IMR-90 (cell line): ENCODE measurements around the gene DOCK4. TPM values are rescaled to one million over a fixed set of nuclear protein-coding genes. Genes with fewer than 3 reads are reported as not detected.

Experiments used
- ATAC-seq: fragments of 200-7000 bp; cut with Tn5 transposase; 2 replicates; pipeline ENCODE4 v1.9.1; 2020; ENCODE audit warnings: low read depth, mild to moderate bottlenecking, moderate library complexity
- BruUV-seq: library from RNA; stranded (reverse); fragments of 400-500 nt; replicated peaks from 2 replicates; lab custom pipeline; 2021; lab: Mats Ljungman, UMichigan
- CTCF ChIA-PET: fragments of 300-600 bp; formaldehyde crosslinking; extraction: SDS; loops from one replicate; lab custom pipeline; 2021; ENCODE audit warnings: antibody characterized with exemption; lab: Yijun Ruan, JAX
- POLR2A ChIA-PET: fragments of 300-600 bp; sonication (Branson Sonifier 250); formaldehyde crosslinking; loops from one replicate; lab custom pipeline; 2022; ENCODE audit warnings: antibody characterized with exemption; ENCODE audit not compliant: unreplicated experiment; lab: Charles Lee
- DNase-seq: peaks from one replicate; pipeline ENCODE4 v3.0.0; 2013
- H2AFZ ChIP-seq: replicated peaks from 2 replicates; pipeline ENCODE3; 2013; ENCODE audit warnings: low read length, mild to moderate bottlenecking; ENCODE audit not compliant: poor library complexity
- H2AK5ac ChIP-seq: 2 replicates; pipeline ENCODE4 v1.6.1; 2013; ENCODE audit warnings: low read depth, low read length, inconsistent platforms
- H2AK9ac ChIP-seq: replicated peaks from 2 replicates; pipeline ENCODE3; 2013; ENCODE audit warnings: mild to moderate bottlenecking, low read depth, low read length, moderate library complexity; ENCODE audit not compliant: poor library complexity
- H2BK120ac ChIP-seq: 2 replicates; pipeline ENCODE4 v1.6.1; 2013; ENCODE audit warnings: low read depth, low read length, inconsistent platforms
- H2BK15ac ChIP-seq: 3 replicates; pipeline ENCODE4 v1.6.1; 2013; ENCODE audit warnings: low read depth, low read length, inconsistent platforms
- H2BK20ac ChIP-seq: 2 replicates; pipeline ENCODE4 v1.6.1; 2013; ENCODE audit warnings: low read depth, mild to moderate bottlenecking, inconsistent platforms, low read length, moderate library complexity
- H2BK5ac ChIP-seq: 2 replicates; pipeline ENCODE4 v1.6.1; 2013; ENCODE audit warnings: mild to moderate bottlenecking, low read depth, low read length, inconsistent platforms; ENCODE audit not compliant: poor library complexity, severe bottlenecking
- H3K14ac ChIP-seq: replicated peaks from 2 replicates; pipeline ENCODE4 v1.6.1; 2013; ENCODE audit warnings: low read depth, low read length, inconsistent platforms
- H3K18ac ChIP-seq: 2 replicates; pipeline ENCODE4 v1.6.1; 2013; ENCODE audit warnings: low read depth, low read length, control low read depth
- H3K23ac ChIP-seq: 2 replicates; pipeline ENCODE4 v1.6.1; 2013; ENCODE audit warnings: low read depth, low read length, inconsistent platforms
- H3K27ac ChIP-seq: 2 replicates; pipeline ENCODE4 v1.5.1; 2013; ENCODE audit warnings: mild to moderate bottlenecking, control low read depth, low read length; ENCODE audit not compliant: insufficient read depth
- H3K27me3 ChIP-seq: 2 replicates; pipeline ENCODE4 v1.6.1; 2013; ENCODE audit warnings: low read length; ENCODE audit not compliant: control insufficient read depth, insufficient read depth
- H3K36me3 ChIP-seq: 2 replicates; pipeline ENCODE4 v1.6.1; 2013; ENCODE audit warnings: low read length, mixed read lengths; ENCODE audit not compliant: control insufficient read depth, insufficient read depth
- H3K4ac ChIP-seq: 2 replicates; pipeline ENCODE4 v1.6.1; 2013; ENCODE audit warnings: low read depth, low read length, inconsistent platforms
- H3K4me1 ChIP-seq: 2 replicates; pipeline ENCODE4 v1.6.1; 2013; ENCODE audit warnings: low read length, mixed read lengths; ENCODE audit not compliant: control insufficient read depth, insufficient read depth
- H3K4me2 ChIP-seq: 2 replicates; pipeline ENCODE4 v1.6.1; 2013; ENCODE audit warnings: low read depth, mild to moderate bottlenecking, control low read depth, low read length, moderate library complexity
- H3K4me3 ChIP-seq: 2 replicates; pipeline ENCODE4 v1.5.1; 2013; ENCODE audit warnings: low read depth, mild to moderate bottlenecking, control low read depth, low read length, moderate library complexity; ENCODE audit not compliant: insufficient read depth
- H3K56ac ChIP-seq: 2 replicates; pipeline ENCODE4 v1.6.1; 2013; ENCODE audit warnings: low read length, inconsistent platforms; ENCODE audit not compliant: insufficient read depth; ENCODE audit errors: extremely low read depth
- H3K79me1 ChIP-seq, 2 experiments: 2 replicates each; pipeline ENCODE4 v1.6.1; 2013; ENCODE audit warnings: low read length in 2 of 2, inconsistent platforms in 1 of 2, low read depth in 1 of 2
- H3K9ac ChIP-seq: 2 replicates; pipeline ENCODE4 v1.6.1; 2013; ENCODE audit warnings: low read depth, low read length, control low read depth
- H3K9me1 ChIP-seq: 2 replicates; pipeline ENCODE4 v1.6.1; 2013; ENCODE audit warnings: low read length, inconsistent platforms; ENCODE audit not compliant: insufficient read depth
- H3K9me3 ChIP-seq: 2 replicates; pipeline ENCODE4 v1.6.1; 2013; ENCODE audit warnings: low read length; ENCODE audit not compliant: control insufficient read depth, insufficient read depth
- H4K20me1 ChIP-seq: 2 replicates; pipeline ENCODE4 v1.6.1; 2013; ENCODE audit warnings: low read length, inconsistent platforms; ENCODE audit not compliant: insufficient read depth
- H4K5ac ChIP-seq: 2 replicates; pipeline ENCODE4 v1.6.1; 2013; ENCODE audit warnings: mild to moderate bottlenecking, low read depth, low read length, control low read depth
- H4K8ac ChIP-seq, 2 experiments: 2 replicates each; pipeline ENCODE4 v1.6.1; 2013; ENCODE audit warnings: low read depth in 2 of 2, low read length in 2 of 2, control low read depth in 1 of 2, inconsistent platforms in 1 of 2
- H4K91ac ChIP-seq: 2 replicates; pipeline ENCODE4 v1.6.1; 2013; ENCODE audit warnings: low read depth, low read length, inconsistent platforms; ENCODE audit not compliant: insufficient read depth
- BHLHE40 ChIP-seq: fragments of 150-350 bp; IDR thresholded peaks from 2 replicates; pipeline ENCODE4 v1.6.1; 2016; ENCODE audit warnings: mild to moderate bottlenecking, low read depth, low read length
- CEBPB ChIP-seq: IDR thresholded peaks from 2 replicates; pipeline ENCODE4 v1.6.1; 2012; ENCODE audit warnings: low read depth, low read length, improper control_type of control experiment
- CHD1 ChIP-seq: IDR thresholded peaks from 2 replicates; pipeline ENCODE4 v1.6.1; 2012; ENCODE audit warnings: low read depth, low read length, improper control_type of control experiment
- MAFK ChIP-seq: IDR thresholded peaks from 2 replicates; pipeline ENCODE4 v1.6.1; 2012; ENCODE audit warnings: low read depth, low read length, improper control_type of control experiment
- MXI1 ChIP-seq: IDR thresholded peaks from 2 replicates; pipeline ENCODE4 v1.6.1; 2012; ENCODE audit warnings: low read depth, mild to moderate bottlenecking, low read length, moderate library complexity, borderline replicate concordance
- POLR2A ChIP-seq: IDR thresholded peaks from 2 replicates; pipeline ENCODE4 v1.6.1; 2012; ENCODE audit warnings: mild to moderate bottlenecking, low read depth, low read length
- RAD21 ChIP-seq: IDR thresholded peaks from 2 replicates; pipeline ENCODE4 v1.6.1; 2012; ENCODE audit warnings: low read length, improper control_type of control experiment
- RCOR1 ChIP-seq: IDR thresholded peaks from 2 replicates; pipeline ENCODE4 v1.6.1; 2012; ENCODE audit warnings: mild to moderate bottlenecking, low read length, improper control_type of control experiment; ENCODE audit not compliant: insufficient replicate concordance
- RFX5 ChIP-seq: IDR thresholded peaks from 2 replicates; pipeline ENCODE4 v1.8.0; 2012; ENCODE audit warnings: low read depth, mild to moderate bottlenecking, low read length, moderate library complexity
- SMC3 ChIP-seq: fragments of 150-350 bp; IDR thresholded peaks from 2 replicates; pipeline ENCODE4 v1.6.1; 2016; ENCODE audit warnings: low read depth, mild to moderate bottlenecking, antibody characterized with exemption, low read length, moderate library complexity
- WGBS, 2 experiments: methylation state at CpG; one replicate each; pipeline versions ENCODE4 v1.1.5 to v1.1.7; 2013; ENCODE audit warnings: missing lambda C conversion rate in 2 of 2; ENCODE audit not compliant: insufficient read length in 1 of 2; ENCODE audit errors: extremely low coverage in 2 of 2; 5-methylcytosine and 5-hydroxymethylcytosine counted together
- dilution Hi-C: fragments of 300-500 bp; cut with HindIII; formaldehyde crosslinking; loops from one replicate; pipeline ENCODE4 v1.14.3; 2018; ENCODE audit warnings: low sequenced_read_pairs; ENCODE audit not compliant: unreplicated experiment
- in situ Hi-C: fragments of 300-500 bp; cut with MboI; formaldehyde crosslinking; loops from 3 replicates; pipeline ENCODE4 v1.14.3; 2019; ENCODE audit warnings: low sequenced_read_pairs, inconsistent platforms, mixed read lengths
- intact Hi-C: fragments of 100-400 bp; cut with micrococcal nuclease; formaldehyde crosslinking; loops from 2 replicates; pipeline ENCODE4 v1.10.0; 2022
- polyA plus RNA-seq, 3 experiments: library from polyadenylated mRNA; depleted of rRNA; stranded (reverse); fragments of >200 nt; gene quantifications; 2 replicates each; pipeline ENCODE4 v1.2.3, GENCODE V29; 2012; ENCODE audit warnings: low replicate concordance in 1 of 3
- total RNA-seq: library from RNA; depleted of rRNA; stranded (reverse); fragments of >200 nt; gene quantifications from 2 replicates; pipeline ENCODE4 v1.2.3, GENCODE V29; 2012
- TF ChIP-seq, protein P1 (sequence below): fragments of 150-350 bp; IDR thresholded peaks from 2 replicates; pipeline ENCODE4 v1.6.1; 2017; ENCODE audit warnings: mild to moderate bottlenecking, antibody characterized with exemption, low read length, low read depth
- TF ChIP-seq, protein P2 (sequence below): fragments of 150-350 bp; IDR thresholded peaks from 2 replicates; pipeline ENCODE4 v1.6.1; 2016; ENCODE audit warnings: low read depth, mild to moderate bottlenecking, low read length, moderate library complexity, borderline replicate concordance

DOCK4 gene
- total and polyA plus RNA-seq, 2 of the 4 experiments (the other 2 are of a cell fraction) = 4.4 to 12.2 TPM

DNA sequence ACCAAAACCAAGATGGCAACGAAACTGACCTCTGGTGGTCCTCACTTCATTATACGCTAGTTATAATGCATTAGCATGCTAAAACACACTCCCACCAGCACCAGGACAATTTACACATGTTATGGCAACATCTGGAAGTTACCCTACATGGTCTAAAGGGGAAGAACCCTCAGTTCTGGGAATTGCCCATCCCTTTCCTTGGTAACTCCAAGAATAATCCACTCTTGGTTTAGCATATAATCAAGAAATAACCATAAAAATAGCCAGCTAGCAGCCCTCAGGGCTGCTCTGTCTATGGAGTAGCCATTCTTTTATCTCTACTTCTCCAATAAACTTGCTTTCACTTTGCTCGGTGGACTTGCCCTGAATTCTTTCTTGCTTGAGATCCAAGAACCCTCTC, 191.1 kb downstream of the DOCK4 start:
- Histone ChIP-seq H4K91ac (no peak overlapping the region), H3K36me3 (no peaks in the 10 kb centered on the region), H3K23ac (no peak overlapping the region), H4K8ac (no peak overlapping the region), H3K9me1 (peaks cover 3% of the 10 kb centered on the region; the same call in 1 of the 2 replicates), H3K14ac (no peak overlapping the region), H4K5ac (no peak overlapping the region), H3K9me3 (no peaks in the 10 kb centered on the region), H2AK9ac (no peak overlapping the region), H3K27ac (no peak overlapping the region), H2AK5ac (no peak overlapping the region), H2BK5ac (no peak overlapping the region), H3K9ac (no peak overlapping the region), H3K4me3 (no peak overlapping the region), H2BK20ac (no peak overlapping the region), H3K79me1 (peaks cover 0 to 8% of the 10 kb centered on the region in 2 experiments; a peak in 1 of 4 replicates), H2BK15ac (no peak overlapping the region), H3K4me1 (no peaks in the 10 kb centered on the region), H3K27me3 (no peaks in the 10 kb centered on the region), H3K18ac (no peak overlapping the region), H4K20me1 (no peaks in the 10 kb centered on the region), H2BK120ac (no peak overlapping the region), H2AFZ (no peak overlapping the region), H3K4me2 (no peak overlapping the region), H3K56ac (no peak overlapping the region), H3K4ac (no peak overlapping the region)
- in situ Hi-C loops (no loop called here), intact Hi-C loops (no loop called here), dilution Hi-C loops (no loop called here)
- DNase-seq (no peak), ATAC-seq (no peak)
- CTCF ChIA-PET = no interaction called here
- no CpG with 5 or more reads among the region's 3 CpGs for WGBS, 2 experiments
- BruUV-seq = no TSS peak
- POLR2A ChIA-PET = no interaction called here
- TF ChIP-seq RAD21 (no peak), CEBPB (no peak), MAFK (no peak), MXI1 (no peak), RCOR1 (no peak), POLR2A (no peak), SMC3 (no peak), BHLHE40 (no peak), RFX5 (no peak), CHD1 (no peak)
- TF ChIP-seq, protein P1, sequence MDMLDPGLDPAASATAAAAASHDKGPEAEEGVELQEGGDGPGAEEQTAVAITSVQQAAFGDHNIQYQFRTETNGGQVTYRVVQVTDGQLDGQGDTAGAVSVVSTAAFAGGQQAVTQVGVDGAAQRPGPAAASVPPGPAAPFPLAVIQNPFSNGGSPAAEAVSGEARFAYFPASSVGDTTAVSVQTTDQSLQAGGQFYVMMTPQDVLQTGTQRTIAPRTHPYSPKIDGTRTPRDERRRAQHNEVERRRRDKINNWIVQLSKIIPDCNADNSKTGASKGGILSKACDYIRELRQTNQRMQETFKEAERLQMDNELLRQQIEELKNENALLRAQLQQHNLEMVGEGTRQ = no peak
- TF ChIP-seq, protein P2, sequence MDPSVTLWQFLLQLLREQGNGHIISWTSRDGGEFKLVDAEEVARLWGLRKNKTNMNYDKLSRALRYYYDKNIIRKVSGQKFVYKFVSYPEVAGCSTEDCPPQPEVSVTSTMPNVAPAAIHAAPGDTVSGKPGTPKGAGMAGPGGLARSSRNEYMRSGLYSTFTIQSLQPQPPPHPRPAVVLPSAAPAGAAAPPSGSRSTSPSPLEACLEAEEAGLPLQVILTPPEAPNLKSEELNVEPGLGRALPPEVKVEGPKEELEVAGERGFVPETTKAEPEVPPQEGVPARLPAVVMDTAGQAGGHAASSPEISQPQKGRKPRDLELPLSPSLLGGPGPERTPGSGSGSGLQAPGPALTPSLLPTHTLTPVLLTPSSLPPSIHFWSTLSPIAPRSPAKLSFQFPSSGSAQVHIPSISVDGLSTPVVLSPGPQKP = no peak
